Measurements from ENCODE around the gene HIF1AN.

GRCh38 chr10:100586959-100587358, 51.2 kb downstream of the HIF1AN start:
- TF ChIP-seq CTCF (IDR thresholded peaks at IDR 0.05) = no peak
- TF ChIP-seq POLR2A (IDR thresholded peaks at IDR 0.05) = no peak
